OCI-LY1 (cell line): Measurements from ENCODE around the gene CCDC91.

Experiments used
- H2AFZ ChIP-seq: fragments of 200-600 bp; sonication (generic), shearing (Covaris generic); 2 replicates; pipeline ENCODE4 v1.6.0; 2014; ENCODE audit warnings: antibody characterized with exemption, mild to moderate bottlenecking, low read length
- H3F3A ChIP-seq: fragments of 200-600 bp; sonication (generic), shearing (Covaris generic); 2 replicates; pipeline ENCODE4 v1.6.0; 2014; ENCODE audit warnings: mild to moderate bottlenecking, antibody characterized with exemption, low read length, moderate library complexity; ENCODE audit not compliant: insufficient read depth
- H3K27ac ChIP-seq: fragments of 200-600 bp; sonication (generic); 2 replicates; pipeline ENCODE4 v1.5.1; 2014; ENCODE audit warnings: low read length, mixed run types, mild to moderate bottlenecking, low read depth; ENCODE audit not compliant: poor library complexity, severe bottlenecking
- H3K27me3 ChIP-seq: fragments of 200-600 bp; sonication (generic); 2 replicates; pipeline ENCODE4 v1.6.0; 2014; ENCODE audit warnings: antibody characterized with exemption, mild to moderate bottlenecking, low read length, moderate library complexity; ENCODE audit not compliant: insufficient read depth
- H3K36me3 ChIP-seq: fragments of 200-600 bp; sonication (generic); 2 replicates; pipeline ENCODE4 v1.6.1; 2014; ENCODE audit warnings: mild to moderate bottlenecking, antibody characterized with exemption, low read length, moderate library complexity, mixed read lengths; ENCODE audit not compliant: insufficient read depth
- H3K4me1 ChIP-seq: fragments of 200-600 bp; sonication (generic); 2 replicates; pipeline ENCODE4 v1.5.1; 2014; ENCODE audit warnings: mild to moderate bottlenecking, low read length, moderate library complexity; ENCODE audit not compliant: insufficient read depth, severe bottlenecking
- H3K4me2 ChIP-seq: fragments of 200-600 bp; sonication (generic), shearing (Covaris generic); 2 replicates; pipeline ENCODE4 v1.6.1; 2014; ENCODE audit warnings: low read length
- H3K4me3 ChIP-seq: fragments of 200-600 bp; sonication (generic); 2 replicates; pipeline ENCODE4 v1.5.1; 2014; ENCODE audit warnings: low read length, low read depth, mild to moderate bottlenecking, mixed read lengths; ENCODE audit not compliant: poor library complexity, severe bottlenecking
- H3K79me2 ChIP-seq: fragments of 200-600 bp; shearing (Covaris generic); 2 replicates; pipeline ENCODE4 v1.6.1; 2016; ENCODE audit warnings: mixed run types, low read length, mixed read lengths; ENCODE audit not compliant: insufficient read depth
- H3K9ac ChIP-seq: fragments of 200-600 bp; sonication (generic), shearing (Covaris generic); 2 replicates; pipeline ENCODE4 v1.6.1; 2014; ENCODE audit warnings: mild to moderate bottlenecking, low read length, mixed read lengths
- H3K9me2 ChIP-seq: fragments of 200-600 bp; sonication (generic), shearing (Covaris generic); 2 replicates; pipeline ENCODE4 v1.6.1; 2014; ENCODE audit warnings: low read depth, mild to moderate bottlenecking, low read length, mixed read lengths
- H3K9me3 ChIP-seq: fragments of 200-600 bp; shearing (Covaris generic); 2 replicates; pipeline ENCODE4 v1.6.1; 2014; ENCODE audit warnings: low read length, mixed read lengths
- H4K20me1 ChIP-seq: fragments of 200-600 bp; sonication (generic), shearing (Covaris generic); 2 replicates; pipeline ENCODE4 v1.6.0; 2016; ENCODE audit warnings: mild to moderate bottlenecking, low read length; ENCODE audit not compliant: insufficient read depth
- EZH2 ChIP-seq: fragments of 200-600 bp; sonication (generic), shearing (Covaris generic); IDR thresholded peaks from 2 replicates; pipeline ENCODE4 v1.8.0; 2017; ENCODE audit warnings: borderline replicate concordance, mixed run types, mild to moderate bottlenecking, antibody characterized with exemption, low read length, moderate library complexity, mixed read lengths
- TF ChIP-seq, protein P1 (sequence below): fragments of 200-600 bp; sonication (generic), shearing (Covaris generic); IDR thresholded peaks from 2 replicates; pipeline ENCODE4 v1.5.1; 2017; ENCODE audit warnings: mild to moderate bottlenecking, antibody characterized with exemption, low read length, moderate library complexity, mixed read lengths

The CCDC91 gene

DNA sequence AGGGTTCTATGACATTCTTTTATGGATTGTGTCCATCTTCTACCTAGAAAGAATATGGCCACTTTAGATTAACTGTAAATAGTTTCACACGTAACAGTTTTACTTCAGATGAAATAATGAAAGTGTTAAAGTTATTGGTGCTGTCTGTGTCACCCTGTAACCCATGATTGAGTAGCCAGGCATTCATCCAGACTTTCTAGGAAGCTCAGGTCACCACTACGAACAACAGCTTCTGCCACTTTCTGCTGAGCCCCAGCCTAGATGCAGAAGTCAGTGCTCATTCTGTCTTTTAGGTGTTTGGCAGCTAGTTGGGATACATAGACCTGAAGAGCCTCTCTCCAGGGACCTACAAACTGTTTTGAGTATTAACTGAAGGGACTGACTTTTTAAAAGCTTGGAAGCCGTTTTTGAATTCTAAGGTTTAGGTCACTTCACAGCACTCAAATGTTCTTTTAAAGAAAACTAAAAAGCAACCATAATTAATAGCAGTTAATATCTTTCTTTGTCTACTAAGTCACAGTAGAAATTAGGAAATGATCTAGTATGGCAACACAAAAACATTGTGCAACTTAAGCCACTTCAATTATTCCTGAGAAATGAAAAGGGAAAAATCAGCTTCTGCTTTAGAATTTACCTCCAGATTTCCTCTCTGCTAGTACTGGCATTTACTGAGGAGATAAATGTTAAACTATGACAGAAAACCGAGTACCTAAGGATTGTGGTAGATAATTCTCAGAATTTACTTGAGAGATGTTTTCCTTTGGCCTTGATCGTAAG, 266.9 kb downstream of the CCDC91 start:
- Histone ChIP-seq H3K27ac (no peak overlapping the region), H2AFZ (no peak overlapping the region), H3K9me3 (no peaks in the 10 kb centered on the region), H3K9ac (no peak overlapping the region), H3K27me3 (no peaks in the 10 kb centered on the region), H3K36me3 (peaks cover 6% of the 10 kb centered on the region), H3K79me2 (no peaks in the 10 kb centered on the region), H3K4me1 (no peaks in the 10 kb centered on the region), H3K9me2 (no peaks in the 10 kb centered on the region), H3K4me3 (no peak overlapping the region), H3F3A (no peaks in the 10 kb centered on the region), H3K4me2 (no peak overlapping the region), H4K20me1 (no peaks in the 10 kb centered on the region)
- TF ChIP-seq EZH2 = no peak
- TF ChIP-seq, protein P1, sequence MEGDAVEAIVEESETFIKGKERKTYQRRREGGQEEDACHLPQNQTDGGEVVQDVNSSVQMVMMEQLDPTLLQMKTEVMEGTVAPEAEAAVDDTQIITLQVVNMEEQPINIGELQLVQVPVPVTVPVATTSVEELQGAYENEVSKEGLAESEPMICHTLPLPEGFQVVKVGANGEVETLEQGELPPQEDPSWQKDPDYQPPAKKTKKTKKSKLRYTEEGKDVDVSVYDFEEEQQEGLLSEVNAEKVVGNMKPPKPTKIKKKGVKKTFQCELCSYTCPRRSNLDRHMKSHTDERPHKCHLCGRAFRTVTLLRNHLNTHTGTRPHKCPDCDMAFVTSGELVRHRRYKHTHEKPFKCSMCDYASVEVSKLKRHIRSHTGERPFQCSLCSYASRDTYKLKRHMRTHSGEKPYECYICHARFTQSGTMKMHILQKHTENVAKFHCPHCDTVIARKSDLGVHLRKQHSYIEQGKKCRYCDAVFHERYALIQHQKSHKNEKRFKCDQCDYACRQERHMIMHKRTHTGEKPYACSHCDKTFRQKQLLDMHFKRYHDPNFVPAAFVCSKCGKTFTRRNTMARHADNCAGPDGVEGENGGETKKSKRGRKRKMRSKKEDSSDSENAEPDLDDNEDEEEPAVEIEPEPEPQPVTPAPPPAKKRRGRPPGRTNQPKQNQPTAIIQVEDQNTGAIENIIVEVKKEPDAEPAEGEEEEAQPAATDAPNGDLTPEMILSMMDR = no peak

DNA sequence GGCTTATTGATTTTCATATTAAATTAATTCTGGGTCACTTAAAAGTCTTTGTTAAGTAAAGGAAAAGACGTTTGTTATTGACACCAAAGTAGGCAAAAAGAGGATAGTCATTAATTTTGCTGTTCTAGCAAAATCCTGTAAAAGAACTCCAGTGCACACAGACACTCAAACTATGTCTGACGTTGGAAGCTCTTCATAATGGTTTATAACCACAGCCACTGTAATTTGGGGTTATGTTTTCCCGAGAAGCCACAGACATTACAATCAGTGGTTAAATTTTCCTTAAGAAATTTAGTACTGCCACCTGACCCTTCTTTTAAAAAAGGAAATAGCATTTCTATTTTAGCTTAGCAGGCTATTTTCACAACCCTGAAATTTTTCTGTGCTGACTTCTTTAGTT, 267.5 kb downstream of the CCDC91 start:
- H3K27ac ChIP-seq = no peak overlapping the region
- H2AFZ ChIP-seq = no peak overlapping the region
- H3K4me2 ChIP-seq = no peak overlapping the region
- no peaks in the 10 kb centered on the region for H3K9me3 ChIP-seq
- H3K9ac ChIP-seq = no peak overlapping the region
- H3K4me3 ChIP-seq = no peak overlapping the region
- H4K20me1 ChIP-seq = no peaks in the 10 kb centered on the region
- TF ChIP-seq, protein P1 = no peak
- TF ChIP-seq EZH2 = no peak
- H3K36me3 ChIP-seq = peaks cover 6% of the 10 kb centered on the region
- H3K79me2 ChIP-seq = no peaks in the 10 kb centered on the region
- no peaks in the 10 kb centered on the region for H3F3A ChIP-seq
- H3K4me1 ChIP-seq = no peaks in the 10 kb centered on the region
- H3K9me2 ChIP-seq = no peaks in the 10 kb centered on the region
- no peaks in the 10 kb centered on the region for H3K27me3 ChIP-seq

GRCh38 chr12:28459481-28459880, 269.2 kb downstream of the CCDC91 start:
- no peaks in the 10 kb centered on the region for H3K9me2 ChIP-seq
- H3K27me3 ChIP-seq = no peaks in the 10 kb centered on the region
- H4K20me1 ChIP-seq = no peaks in the 10 kb centered on the region
- no peaks in the 10 kb centered on the region for H3K9me3 ChIP-seq
- H3K4me3 ChIP-seq = no peak overlapping the region
- no peaks in the 10 kb centered on the region for H3K79me2 ChIP-seq
- H3K4me1 ChIP-seq = no peaks in the 10 kb centered on the region
- no peak overlapping the region for H3K4me2 ChIP-seq
- no peak overlapping the region for H2AFZ ChIP-seq
- H3F3A ChIP-seq = no peaks in the 10 kb centered on the region
- peaks cover 8% of the 10 kb centered on the region for H3K36me3 ChIP-seq
- H3K27ac ChIP-seq = no peak overlapping the region
- H3K9ac ChIP-seq = no peak overlapping the region
- no peak for TF ChIP-seq EZH2
- TF ChIP-seq, protein P1 = no peak
